GM18526 (cell line): ENCODE data around the gene CCDC197.

Experiments
- POLR2A ChIP-seq: IDR thresholded peaks from 3 replicates; pipeline ENCODE4 v1.6.1; 2011; ENCODE audit not compliant: insufficient read length; ENCODE audit errors: extremely low read depth

The CCDC197 gene

DNA sequence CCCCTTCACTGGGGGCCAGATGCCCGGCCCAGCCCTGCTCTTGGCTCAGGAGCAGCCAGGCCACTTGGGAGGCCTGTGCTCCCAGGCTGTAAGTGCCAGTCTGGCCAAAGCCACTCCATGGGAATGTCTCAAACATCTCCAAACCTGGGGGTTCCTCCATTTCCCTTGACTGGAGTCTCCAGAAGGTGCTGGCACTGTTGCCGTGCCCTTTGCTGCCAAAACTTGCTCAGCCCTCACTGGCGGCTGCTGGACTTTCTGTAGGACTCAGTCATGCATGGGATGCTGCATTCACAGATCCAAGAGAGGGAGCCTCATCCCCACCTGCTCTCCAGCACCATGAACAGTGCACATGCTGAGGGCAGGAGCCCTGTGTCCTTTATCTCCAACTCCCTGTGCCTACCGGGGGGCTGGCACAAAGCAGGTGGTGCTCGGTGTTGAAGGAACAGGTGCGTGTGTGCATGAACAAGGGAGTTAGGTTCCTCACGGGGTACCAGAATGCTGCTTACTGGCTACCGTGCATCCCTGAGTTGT is 19.4 kb downstream of the CCDC197 start:
- TF ChIP-seq POLR2A = no peak

GRCh38 chr14:94018308-94018707 is 21.2 kb downstream of the CCDC197 start:
- TF ChIP-seq POLR2A = no peak

DNA sequence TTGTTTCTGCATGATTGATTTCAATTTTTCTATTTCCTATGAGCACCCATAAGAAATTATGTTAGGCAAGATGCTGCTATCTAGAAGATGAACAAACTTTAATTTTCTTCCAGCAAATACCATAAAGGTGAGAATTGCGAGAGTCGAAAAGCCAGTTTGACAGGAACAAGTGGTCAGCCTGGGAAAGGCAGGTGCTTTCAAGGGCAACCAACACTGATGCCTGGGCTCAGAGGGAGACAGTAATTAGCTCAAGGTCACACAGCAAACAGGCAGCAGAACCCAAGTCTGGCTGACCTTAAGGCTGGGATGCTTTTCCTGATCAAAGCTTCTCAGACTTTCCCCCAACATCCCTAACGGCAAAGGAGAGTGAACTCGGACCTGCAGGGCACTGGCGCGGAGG is 22.2 kb downstream of the CCDC197 start:
- TF ChIP-seq POLR2A = no peak

DNA sequence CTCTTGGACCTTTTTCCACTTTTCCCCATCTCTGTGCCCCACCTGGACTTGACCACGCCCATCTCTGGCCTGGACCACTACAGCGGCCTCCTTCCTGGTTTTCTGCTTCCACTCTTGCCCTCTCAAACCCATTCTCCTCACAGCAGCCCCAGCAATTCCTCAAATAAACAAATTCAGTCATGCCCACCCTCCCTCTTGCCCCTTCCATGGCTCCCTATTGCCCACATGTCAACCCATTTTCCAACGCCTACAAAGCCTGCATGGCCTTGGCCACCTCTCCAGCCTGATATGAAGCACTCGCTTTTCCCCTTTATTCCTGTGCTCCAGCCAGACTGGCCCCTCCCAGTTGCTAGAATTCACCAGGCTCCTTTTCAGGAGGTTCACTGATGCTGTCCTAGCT is 23.2 kb downstream of the CCDC197 start:
- TF ChIP-seq POLR2A = no peak

DNA sequence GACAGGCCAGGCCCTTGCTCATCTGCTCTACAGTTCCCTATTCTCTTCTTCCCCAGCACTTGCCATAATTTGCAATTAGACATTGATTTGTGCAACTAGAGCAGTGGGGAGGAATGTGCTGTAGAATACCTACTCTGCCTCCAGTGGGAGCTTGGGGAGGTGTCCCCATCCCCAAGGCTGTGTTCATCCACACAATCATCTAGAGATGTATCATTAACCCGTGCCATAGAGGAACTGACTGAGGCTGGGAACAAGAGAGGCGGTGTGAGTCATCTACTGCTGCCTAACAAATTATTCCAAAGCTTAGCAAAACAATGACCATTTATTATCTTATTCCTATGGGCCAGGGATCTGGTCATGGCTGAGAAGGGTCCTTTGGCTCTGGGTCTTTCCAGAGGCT is 23.9 kb downstream of the CCDC197 start:
- no peak for TF ChIP-seq POLR2A

- TF ChIP-seq POLR2A = no peak
Observed at GRCh38 chr14:94021416-94022157, 24.5 kb downstream of the CCDC197 start.

- no peak for TF ChIP-seq POLR2A
Observed at GRCh38 chr14:94022532-94023411, 25.7 kb downstream of the CCDC197 start.

- TF ChIP-seq POLR2A = no peak
Observed at GRCh38 chr14:94024549-94024948, 27.4 kb downstream of the CCDC197 start.

DNA sequence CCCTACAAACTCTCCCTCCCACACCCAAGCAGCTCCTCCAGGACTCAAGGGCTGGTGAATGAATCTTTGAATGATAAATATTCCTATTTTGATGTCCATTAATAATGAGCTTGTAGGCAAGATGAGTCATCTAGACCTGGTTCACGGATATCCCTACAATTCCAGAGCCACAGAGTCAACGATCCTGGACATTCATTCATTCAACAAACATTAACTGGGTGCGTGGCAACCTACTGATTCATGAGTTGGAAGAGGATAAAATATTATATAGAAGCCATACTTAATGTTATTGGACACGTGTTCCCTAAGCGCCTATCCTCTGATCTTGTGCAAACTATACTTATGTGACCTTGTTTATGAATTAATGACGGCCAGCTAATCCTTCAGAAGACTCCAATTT is 28.6 kb downstream of the CCDC197 start:
- no peak for TF ChIP-seq POLR2A

DNA sequence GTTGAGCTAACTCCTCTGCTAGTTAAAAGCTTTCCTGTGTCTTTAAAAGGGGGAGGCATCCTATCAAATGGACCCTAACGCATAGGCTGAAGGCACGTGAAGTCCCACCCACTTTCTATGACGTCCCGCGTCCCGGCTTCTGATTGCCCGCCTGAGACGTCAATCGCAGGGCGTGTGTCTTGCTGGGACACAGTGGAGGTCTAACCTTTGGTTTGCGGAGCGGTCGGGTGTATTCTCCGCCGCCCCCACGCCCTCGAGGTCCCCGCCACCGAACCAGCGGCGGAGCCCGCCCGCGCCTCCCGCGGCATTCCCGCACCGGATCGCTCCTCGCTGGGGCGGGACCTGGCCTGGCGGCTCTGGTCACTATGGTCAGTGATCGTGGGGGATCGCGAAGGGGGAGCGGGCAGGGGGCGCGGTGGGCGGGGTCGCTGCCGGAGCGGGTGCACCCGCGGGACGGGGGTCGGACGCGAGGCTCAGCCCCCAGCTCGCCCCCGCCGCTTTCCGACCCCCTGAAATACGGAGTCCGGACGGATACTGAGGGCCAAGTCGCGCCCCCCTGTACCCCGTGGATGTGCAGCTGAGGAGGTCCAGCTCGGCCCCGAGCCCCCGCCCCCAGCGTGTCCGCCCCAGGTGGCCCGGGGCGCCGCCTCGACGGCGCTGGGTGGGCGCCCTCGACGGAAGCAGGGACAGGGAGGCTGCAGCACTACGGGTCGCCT is 29.2 kb downstream of the CCDC197 start, which contains the start of gene OTUB2:
Gene OTUB2 (plus strand): TSS at position 168 of the 716 bp plus-strand sequence. CDS start 198 bp downstream, at position 366.
- TF ChIP-seq POLR2A = no peak

GRCh38 chr14:94026889-94027469 is 29.9 kb downstream of the CCDC197 start:
- no peak for TF ChIP-seq POLR2A

GRCh38 chr14:94027566-94028449 is 30.7 kb downstream of the CCDC197 start:
- no peak for TF ChIP-seq POLR2A

- TF ChIP-seq POLR2A = no peak
Observed at GRCh38 chr14:94028450-94028826, 31.3 kb downstream of the CCDC197 start.

- TF ChIP-seq POLR2A = no peak
Observed at GRCh38 chr14:94029265-94029664, 32.2 kb downstream of the CCDC197 start.
